GM18505 (cell line): Measurements from ENCODE around the gene RNASEH1.
"Not testable (repeated sequence)": the region's sequence is repeated elsewhere in the genome, so short reads cannot be mapped to it uniquely, and the experiment has no call there.

Experiments used
- ATAC-seq: cut with Tn5 transposase; IDR thresholded peaks from one replicate; pipeline ENCODE4 v1.9.1; 2021; ENCODE audit not compliant: unreplicated experiment
- POLR2A ChIP-seq: IDR thresholded peaks from 4 replicates; pipeline ENCODE4 v1.6.1; 2011; ENCODE audit warnings: borderline replicate concordance; ENCODE audit not compliant: insufficient read depth, insufficient read length; ENCODE audit errors: extremely low read depth

The RNASEH1 gene

DNA sequence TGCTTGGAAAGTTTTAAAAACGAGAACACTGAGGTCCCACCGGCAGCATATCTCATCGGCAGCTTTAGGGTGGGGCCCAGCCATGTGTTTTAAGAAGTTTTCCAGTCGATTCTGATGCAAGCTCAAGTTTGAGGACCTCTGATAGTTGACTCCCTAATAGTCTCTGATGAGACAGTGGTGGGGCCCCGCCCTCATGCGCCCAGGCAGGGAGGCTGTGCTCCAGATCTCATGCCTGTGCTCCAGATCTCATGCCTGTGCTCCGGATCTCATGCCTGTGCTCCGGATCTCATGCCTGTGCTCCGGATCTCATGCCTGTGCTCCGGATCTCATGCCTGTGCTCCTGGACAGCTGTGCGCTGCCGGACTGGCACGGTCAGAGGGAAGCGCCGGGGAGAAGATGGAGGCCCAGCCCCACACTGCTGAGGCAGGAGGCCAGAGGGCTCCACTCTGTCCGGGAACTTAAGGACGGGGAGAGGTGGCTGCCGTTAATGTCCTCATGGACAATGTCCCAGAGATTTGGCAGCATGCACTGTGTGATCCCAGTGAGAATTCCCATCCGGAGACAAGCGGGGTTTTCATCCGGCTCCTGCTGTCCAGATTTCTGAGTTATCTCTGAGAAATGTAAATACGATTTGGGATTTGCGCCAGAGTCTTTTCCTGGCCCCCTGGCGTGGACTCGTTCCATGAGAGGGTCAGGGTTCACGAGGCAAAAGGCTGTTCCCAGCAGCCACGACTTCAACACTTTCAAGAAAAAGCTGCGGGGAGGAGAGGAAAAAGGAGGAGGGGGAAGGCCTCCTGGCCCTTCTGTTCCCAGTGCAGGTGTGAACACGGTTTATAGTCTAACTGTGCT, 27.4 kb upstream of the RNASEH1 start:
- no peak for TF ChIP-seq POLR2A
- no peak for ATAC-seq

DNA sequence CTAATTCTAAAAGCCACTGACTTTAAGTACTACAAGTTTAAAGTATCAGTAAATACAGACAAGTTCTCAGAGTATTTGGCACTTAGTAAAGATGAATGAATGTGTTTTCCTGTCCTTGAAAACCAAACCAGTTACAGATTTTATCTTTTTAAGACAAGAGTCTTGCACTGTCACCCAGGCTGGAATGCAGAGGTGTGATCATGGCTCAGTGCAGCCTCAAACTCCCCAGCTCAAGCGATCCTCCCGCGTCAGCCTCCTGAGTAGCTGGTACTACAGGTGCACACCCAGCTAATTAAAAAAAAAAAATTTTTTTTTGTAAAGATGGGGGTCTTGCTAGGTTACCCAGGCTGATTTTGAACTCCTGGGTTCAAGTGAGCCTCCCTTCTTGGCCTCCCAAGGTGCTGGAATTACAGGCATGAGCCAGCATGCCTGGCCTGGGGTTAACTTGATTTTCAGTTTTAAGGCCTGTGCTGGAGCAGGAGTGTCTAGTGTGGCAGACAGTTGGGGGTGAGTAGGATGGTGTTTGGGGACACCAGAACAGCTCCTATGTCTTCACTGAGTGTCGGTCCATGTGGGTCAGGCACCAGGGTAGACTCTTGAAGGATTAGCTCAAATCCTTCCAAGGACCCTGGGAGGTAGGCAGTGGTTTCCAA, 26.6 kb upstream of the RNASEH1 start:
- no peak for ATAC-seq
- no peak for TF ChIP-seq POLR2A

DNA sequence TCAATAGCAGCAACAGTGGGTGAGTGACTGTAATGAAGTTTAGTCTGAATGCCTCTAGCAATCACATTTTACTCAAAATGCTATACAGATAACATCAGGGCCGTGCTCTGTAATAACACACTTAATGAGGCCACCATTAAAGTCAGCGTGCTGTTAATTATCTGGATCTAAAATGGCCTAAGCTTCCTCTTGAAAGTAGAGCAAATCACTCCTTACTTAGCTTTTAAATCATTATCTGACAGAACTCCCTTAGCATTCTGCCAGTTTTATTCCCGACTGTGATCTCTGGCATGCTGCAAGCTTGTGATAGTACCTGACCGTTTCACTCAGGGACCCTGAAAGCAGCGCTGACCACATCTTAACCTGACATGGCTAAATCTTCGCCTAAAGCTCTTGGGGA, 25.9 kb upstream of the RNASEH1 start:
- no peak for TF ChIP-seq POLR2A
- ATAC-seq: no peak

DNA sequence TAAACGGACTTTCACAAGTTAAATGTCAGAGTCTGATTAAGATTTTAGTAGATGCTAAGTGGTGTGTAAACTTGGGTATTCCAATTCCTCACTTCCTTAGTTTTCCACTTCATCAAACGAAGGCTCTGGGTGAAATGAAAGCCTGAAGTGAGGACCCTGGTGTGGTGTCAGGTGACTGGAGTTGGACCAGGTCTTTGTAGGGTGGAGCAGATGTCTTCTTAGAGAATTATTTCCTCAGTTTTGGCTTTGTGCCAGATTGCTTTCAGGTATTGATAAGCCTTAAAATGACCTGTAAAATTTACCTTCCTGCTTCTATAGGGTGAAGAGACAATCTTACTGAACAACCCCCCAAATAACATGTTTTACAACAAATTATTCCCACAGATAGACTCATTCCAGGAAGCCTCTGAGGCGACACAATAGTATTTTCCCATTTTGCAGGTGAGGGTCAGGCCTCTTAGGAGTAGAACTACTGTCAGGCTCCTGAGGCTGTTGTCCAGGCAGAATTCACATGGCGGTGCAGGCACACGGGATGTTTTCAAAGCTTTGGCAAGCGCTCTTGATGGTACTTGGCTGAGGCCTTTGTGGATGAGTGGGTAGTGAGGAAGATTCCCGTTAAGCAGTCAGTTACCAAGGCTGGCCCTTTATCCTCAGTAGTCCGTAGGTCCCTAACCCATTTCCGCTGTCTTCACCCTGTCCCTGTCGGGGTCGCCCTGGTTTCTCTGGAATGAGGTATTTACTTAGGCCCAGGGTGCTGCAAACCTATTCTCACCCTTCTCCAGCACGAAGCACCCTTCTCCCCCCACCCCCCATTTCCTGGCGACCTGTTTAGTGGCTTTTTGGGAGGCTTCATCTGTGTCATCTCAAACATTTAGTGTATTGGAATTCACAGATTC, 23.5 kb upstream of the RNASEH1 start:
- no peak for ATAC-seq
- peak; percentile 33 for TF ChIP-seq POLR2A

DNA sequence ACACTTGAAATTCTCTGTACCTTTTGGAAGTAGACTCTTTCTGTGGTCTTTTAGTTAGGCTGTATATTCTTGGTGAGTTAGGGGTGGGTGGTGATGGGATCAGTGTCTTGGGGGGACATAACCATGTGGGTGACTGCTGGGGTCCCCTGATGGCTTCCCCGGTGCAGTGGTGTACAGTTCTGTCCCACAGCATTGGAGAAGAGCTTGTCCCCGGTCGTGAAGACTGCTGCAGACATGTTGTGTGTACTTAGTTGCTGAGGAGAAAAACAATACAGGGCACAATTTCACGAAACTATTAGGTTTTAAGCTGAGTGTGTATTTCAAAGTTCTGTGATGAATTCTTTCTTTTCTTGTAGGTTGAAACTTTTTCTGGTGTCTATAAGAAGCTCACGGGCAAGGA, 22.3 kb upstream of the RNASEH1 start:
- ATAC-seq: no peak

DNA sequence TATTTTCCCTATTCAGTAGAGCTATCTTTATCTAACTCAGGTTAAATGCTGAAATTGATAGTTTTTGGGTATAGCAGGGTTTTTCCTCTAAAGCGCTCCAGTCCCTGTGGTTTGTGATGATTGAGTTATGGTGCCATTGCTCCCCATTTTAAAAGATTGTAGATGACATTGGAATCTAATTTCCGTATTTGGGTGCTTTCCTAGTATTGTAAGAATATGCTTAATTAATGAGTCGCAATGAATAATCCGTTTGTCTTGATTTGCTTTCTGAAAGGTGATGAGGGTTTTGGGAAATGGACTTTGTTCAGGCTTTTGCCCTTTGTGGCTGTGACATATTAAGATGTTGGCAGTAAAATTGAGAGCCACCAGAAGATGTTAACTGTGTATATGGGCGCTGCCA, 20.9 kb upstream of the RNASEH1 start:
- no peak for TF ChIP-seq POLR2A
- no peak for ATAC-seq

More for the DNA sequence above, 22.3 kb upstream of the RNASEH1 start:
- TF ChIP-seq POLR2A: no peak

DNA sequence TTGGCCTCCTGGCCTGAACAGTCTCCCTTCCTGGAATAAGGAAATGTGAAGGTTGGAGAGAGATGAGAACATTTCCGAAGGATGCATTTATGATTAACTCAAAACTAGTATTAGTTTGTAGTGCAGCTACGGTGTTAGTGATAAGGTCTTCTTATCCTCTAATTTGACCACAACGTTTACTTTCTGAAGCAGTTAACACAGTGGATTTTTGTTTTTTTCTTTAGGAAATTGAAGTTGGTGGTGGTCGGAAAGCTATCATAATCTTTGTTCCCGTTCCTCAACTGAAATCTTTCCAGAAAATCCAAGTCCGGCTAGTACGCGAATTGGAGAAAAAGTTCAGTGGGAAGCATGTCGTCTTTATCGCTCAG, 18.1 kb upstream of the RNASEH1 start:
- not testable (repeated sequence) for ATAC-seq

DNA sequence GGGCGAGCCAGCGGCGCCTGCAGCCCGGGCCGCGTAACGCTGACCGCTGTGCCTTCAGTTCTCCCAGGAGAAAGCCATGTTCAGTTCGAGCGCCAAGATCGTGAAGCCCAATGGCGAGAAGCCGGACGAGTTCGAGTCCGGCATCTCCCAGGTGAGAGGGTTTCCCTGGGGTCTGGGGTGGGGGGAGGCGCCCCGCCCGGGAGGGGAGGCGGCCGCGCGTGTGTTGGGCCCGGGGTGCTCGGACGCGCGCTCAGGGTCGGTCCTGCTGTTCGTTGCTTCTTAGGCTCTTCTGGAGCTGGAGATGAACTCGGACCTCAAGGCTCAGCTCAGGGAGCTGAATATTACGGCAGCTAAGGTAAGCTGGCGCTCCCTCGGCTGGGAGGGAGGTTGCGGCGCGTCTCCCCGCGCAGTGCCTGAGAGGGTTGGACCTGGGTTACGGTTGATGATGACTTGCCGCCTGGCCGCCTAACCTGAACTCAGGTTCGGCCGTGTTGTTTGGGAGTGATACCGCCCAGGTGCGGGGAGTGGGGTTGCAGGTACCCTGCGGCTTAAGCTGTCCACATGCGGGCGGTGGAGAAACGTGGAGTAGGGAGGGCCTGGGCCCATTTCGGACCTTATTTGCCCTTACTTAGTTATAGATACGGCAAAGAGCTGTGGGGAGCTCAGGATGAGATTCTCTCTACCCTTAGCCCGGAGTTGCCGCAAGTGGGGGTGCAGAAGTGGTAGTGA, 17.6 kb upstream of the RNASEH1 start:
- no peak for TF ChIP-seq POLR2A
- peak; percentile 29 for ATAC-seq

DNA sequence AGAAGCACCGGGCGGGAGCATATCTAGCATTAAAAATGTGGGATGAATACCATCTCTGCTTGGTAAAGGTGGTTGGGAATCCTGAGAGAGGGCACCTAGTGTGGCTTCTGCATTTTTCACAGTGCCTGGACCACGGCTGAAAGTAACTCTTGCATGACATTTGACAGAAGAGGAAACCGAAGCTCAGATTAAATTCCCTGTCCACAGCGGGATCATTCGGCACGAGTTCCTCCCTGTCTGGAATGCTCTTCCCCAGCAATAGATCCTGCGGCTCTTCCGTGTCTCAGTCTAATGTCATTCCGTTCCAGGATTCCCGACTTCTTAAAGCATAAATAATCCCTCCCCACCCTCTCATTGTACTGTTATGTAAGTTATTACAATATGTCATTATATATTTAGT, 16.0 kb upstream of the RNASEH1 start:
- TF ChIP-seq POLR2A: no peak
- ATAC-seq: no peak

DNA sequence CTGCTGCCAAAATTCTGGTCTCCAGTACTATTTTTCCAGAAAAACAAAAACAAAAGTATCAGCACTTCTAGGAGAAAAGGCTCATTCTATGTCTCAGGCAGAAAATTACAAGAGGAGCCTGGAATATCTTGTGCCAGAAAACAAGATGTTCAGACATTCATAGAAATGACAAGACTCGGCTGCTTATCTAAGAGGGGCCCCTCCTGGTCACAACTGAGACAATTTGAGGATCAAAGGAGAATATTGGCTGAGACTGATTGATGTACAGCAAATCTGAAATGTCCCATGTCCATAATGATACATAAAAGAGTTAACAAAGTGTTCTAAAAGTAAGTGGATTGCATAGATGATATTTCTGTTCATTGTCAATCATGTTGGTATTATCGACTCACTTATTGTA, 14.5 kb upstream of the RNASEH1 start:
- ATAC-seq: no peak
- TF ChIP-seq POLR2A: no peak

DNA sequence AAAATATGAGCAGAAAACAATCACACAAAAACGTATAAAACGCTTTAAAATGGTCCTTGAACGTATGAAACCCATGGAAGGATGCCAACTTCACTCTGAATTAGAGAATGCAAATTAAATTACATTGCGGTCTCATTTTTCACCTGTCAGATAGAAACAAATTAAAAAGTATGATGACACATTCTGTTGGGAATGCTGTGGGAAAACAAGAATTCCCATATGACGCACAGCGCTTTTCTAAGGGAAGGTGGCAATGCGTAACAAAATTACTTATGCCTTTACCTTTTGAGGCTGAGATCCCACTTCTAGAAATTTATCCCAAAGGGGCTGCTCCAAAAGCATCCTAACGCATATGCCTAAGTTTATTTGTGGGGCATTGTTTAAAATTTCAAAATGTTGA, 13.2 kb upstream of the RNASEH1 start:
- no peak for TF ChIP-seq POLR2A
- no peak for ATAC-seq

DNA sequence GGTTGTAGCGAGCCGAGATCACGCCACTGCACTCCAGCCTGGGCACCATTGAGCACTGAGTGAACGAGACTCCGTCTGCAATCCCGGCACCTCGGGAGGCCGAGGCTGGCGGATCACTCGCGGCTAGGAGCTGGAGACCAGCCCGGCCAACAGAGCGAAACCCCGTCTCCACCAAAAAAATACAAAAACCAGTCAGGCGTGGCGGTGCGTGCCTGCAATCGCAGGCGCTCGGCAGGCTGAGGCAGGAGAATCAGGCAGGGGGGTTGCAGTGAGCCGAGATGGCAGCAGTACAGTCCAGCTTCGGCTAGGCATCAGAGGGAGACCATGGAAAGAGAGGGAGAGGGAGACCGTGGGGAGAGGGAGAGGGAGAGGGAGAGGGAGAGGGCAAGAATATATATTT, 11.5 kb upstream of the RNASEH1 start:
- not testable (repeated sequence) for ATAC-seq

DNA sequence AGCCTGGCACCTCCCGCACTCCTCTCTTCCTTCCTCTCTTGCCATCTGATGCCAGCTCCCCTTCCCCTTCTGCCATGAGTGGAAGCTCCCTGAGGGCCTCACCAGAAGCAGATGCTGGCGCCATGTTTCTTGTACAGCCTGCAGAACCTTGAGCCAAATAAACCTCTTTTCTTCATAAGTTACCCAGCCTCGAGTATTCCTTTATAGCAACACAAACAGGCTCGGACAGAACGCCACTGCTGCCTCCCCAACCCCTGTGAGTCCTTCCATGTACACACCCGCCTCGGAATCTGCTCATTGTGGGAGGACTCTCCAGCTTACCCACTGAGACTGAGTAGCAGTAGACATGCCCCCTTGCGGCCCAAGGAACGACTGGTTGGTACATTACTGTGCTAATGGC, 8.7 kb upstream of the RNASEH1 start:
- TF ChIP-seq POLR2A: no peak
- no peak for ATAC-seq
